ENCODE measurements around the gene COPZ2.
A peak's percentile ranks its signal among the peaks of the same experiment; 100 is the strongest.
"Not testable (repeated sequence)": the region's sequence is repeated elsewhere in the genome, so short reads cannot be mapped to it uniquely, and the experiment has no call there.

The COPZ2 gene

GRCh38 chr17:48003417-48004151 lies 34.0 kb downstream of the COPZ2 start:
- DNase-seq: no peak

DNA sequence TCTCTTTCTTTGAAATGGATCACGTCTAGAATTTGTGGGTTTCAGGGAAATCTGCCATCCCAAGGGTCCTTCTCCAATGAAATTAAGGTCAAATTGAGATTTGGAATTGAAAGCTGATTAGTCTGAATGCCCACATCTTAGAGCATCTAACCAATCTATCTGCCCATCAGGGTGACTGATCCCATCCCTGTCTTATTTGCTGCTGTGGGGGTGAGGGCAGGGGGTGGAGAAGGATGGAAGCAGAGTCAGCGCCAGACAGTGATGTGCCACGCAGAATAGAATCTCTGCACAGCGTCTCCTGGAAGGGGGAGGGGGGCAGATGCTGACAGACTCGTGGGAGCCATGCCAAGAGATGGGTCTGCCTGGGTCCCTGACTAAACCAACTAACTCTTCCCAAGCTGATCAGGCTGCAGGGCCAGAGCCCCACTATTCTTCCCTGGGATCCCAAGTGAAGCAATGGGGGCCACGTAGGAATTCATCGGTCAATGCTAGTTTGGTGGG lies 34.6 kb downstream of the COPZ2 start:
- no peak for DNase-seq

DNA sequence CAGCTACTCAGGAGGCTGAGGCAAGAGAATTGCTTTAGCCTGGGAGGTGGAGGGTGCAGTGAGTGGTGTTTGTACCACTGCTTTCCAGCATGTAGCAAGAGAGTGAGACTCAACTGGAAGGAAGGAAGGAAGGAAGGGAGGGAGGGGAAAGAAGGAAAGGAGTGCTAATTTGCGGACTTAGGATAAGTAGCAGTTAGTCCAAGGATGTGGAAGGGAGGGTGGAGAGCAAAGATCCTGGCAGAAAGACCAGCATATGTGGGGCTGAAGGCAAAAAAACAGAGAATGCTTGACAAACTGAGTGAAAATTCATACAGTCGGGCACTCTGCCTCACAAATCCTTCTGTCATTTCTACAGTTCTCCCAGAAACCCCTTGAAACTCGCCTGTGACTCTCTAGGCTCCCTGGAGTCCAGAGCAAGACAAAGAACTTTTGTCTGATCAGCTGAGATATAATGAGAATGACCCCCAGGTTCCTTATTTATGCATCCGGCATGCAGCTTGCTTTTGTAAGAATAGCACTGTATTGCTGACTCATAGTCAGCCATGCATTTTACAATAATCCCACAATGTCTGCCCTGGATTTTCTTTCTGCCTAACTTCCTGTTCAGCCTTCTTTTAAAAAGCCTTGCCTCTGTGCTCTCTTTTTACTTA lies 35.2 kb downstream of the COPZ2 start:
- DNase-seq: peak; percentile 95

- DNase-seq: not testable (repeated sequence)
Observed at GRCh38 chr17:48001657-48002056, 35.9 kb downstream of the COPZ2 start.

- peak in 1 of 2 experiments; percentile 26 for DNase-seq
Observed at GRCh38 chr17:48001197-48001596, 36.4 kb downstream of the COPZ2 start.

- no peak for DNase-seq
Observed at GRCh38 chr17:47999582-47999981, 38.0 kb downstream of the COPZ2 start.

- no peak for DNase-seq
Observed at GRCh38 chr17:47998044-47998443, 39.6 kb downstream of the COPZ2 start.

- no peak for DNase-seq
Observed at GRCh38 chr17:47997586-47997985, 40.0 kb downstream of the COPZ2 start.

DNA sequence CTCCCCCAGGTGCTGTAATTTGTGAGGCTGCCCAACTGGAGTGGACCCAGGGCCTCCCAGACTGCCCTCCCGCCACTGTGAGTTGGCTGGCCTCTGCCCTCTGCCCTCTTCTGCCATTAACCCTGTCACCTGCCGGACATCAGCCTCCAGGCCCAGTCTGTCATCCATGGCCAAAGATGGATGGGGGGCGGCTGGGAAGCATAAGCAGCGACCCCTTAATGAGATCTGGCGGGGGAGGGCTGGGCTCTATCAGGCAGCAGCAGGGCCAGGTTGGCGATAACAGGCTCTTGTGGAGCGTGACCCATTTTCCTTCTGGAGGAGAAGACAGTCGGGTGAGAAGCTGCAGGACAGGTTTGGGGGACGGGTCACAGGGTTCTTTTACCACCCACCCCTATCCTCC lies 41.4 kb downstream of the COPZ2 start:
- DNase-seq: no peak

DNA sequence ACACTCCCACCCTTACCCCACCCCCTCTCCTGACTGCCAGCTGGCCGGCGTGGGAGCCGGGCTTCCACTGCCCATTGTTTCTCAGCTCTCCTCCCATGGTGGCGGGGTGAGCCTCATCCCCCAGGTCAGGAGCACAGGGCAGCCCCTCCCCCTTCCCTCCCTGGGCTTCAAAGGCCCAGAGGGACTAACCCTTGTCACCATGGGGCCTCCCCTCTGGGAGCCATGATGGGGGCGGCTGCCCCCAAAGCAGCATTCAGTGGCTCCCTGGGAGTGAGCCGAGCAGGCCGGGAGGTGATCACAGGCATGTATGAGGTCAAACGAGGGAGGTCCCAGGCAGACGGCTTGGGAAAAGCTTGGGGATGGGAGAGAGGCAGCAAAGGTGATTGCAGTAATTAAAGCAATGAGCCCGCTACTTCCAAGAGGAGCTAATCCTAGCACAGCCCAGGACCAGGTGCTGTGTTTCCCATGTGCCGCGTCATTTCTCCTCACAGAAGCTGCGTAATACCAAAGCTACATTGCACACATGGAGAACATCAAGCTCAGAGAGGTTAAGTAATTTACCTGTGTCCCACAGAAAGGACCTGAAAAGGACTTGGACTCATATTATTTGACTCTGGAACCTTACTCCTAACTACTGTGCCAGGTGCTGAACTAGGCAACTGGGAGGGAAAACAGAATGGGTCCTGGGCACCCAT lies 42.2 kb downstream of the COPZ2 start:
- DNase-seq: no peak

GRCh38 chr17:47994724-47995123 lies 42.9 kb downstream of the COPZ2 start:
- no peak for DNase-seq

DNA sequence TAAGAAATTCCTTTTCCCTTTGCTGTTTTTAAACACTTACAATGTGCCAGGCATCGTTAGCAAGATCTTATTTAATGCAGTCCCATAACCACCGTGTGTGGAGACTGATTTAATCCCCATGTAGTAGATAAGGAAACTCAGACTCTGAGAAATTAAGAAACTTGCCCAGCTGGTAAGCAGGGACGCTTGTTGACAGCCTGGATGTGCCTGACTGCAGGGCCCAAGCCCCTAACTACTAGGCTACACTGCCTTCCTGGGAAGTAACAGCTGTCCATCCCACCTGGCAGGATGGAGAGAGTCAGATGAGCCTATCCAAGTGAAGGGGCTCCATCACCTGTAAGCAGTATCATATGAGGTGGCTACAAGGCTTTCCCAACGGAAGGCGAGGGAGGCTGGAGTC lies 43.6 kb downstream of the COPZ2 start:
- DNase-seq: no peak

DNA sequence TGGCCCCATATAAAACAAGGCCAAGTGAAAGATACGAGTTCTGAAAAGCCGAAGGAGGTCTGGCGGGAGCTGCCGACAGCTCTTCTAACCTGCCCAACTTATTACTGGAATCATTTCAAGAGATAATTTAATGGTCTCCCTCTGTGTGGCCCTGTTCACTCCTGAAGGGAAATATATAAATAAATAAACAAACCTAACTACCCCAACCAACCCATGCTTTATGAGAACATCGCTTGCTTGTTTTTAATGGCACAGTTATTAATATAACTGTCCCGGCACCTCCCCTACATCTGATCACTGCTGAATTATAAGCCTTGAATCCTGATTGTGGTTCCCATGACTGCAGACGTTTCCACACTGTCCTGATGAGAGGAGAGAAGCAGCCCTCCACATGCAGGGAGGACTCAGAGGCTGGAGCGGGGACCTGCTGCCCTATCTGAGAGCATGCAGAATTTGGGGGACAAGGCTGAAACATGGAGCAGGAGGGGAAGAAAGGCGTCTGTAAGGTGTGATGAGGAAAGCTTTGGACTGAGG lies 44.5 kb downstream of the COPZ2 start:
- no peak for DNase-seq

DNA sequence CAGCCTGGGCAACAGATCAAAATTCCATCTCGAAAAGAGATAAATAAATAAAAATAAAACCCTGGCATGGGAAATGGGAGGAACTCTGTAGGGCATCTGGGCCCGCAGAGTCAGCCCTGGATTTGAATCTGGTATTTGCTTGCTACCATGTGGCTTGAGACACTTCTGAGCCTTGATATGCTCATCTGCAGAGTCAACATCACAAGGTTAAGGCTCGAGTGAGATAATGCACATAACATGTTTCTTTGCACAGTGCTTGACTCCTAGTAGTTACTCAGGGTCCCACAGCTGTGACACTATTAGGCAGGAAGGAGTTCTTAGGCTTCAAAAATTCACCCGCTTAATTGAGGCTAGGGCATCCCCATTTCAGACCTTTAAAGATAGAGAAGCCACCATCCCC lies 45.4 kb downstream of the COPZ2 start:
- no peak for DNase-seq

DNA sequence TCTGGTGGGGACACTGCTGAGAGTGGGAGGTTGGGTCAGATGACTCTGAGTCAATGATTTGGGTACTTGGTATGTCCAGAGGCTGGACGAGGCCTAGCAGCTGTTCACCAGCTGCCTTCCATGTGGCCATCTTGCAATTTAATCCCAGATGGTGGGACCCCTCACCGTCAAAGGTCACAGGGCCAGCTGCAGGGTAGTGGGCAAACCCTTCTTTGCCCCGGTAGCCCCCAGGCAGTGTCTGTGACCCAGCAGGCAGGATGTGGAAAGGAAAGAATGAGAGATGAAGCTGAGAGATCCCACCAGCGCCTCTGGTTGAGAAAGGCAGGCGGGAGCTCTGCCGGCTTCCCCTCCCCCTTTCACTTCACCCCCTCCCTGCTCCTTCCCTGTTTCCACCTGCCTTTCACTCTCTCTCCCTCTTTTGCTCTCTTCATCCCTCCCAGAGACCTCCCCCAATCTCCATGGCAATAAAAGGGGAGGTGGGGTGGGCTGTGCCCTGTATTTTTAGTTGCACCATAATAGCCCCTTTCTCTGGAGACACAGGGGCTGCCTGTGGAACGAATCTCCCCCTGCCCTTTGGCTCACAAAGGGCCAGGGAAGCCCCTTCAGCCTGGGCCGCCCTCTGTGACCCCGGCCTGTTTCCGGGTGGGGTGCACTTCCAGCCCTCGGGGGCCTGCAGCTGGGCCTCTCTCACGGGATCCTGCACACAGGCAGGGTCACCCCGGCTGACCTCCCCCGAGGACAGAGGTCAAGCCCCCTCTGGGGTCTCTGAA lies 46.5 kb downstream of the COPZ2 start:
- DNase-seq: no peak

DNA sequence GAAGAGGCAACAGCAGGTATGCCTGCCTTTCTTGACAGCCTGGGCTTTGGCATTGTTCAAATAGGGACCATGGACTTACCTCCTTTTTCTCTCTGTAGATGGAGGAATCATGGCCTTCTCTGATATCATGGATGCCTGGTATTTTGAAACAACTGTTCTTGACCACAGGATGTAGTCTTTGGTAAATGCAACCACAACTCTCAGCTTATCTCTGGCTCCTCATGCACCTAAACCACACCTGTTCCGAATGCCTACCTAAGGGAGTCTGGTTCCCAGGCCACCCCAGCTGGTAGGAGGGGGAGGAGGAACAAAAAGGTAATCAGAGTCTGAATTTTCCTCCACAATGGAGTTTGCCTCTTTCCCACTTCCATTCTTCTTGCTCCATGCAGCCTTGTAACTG lies 47.9 kb downstream of the COPZ2 start:
- no peak for DNase-seq

- no peak for DNase-seq
Observed at GRCh38 chr17:47989159-47989558, 48.4 kb downstream of the COPZ2 start.

DNA sequence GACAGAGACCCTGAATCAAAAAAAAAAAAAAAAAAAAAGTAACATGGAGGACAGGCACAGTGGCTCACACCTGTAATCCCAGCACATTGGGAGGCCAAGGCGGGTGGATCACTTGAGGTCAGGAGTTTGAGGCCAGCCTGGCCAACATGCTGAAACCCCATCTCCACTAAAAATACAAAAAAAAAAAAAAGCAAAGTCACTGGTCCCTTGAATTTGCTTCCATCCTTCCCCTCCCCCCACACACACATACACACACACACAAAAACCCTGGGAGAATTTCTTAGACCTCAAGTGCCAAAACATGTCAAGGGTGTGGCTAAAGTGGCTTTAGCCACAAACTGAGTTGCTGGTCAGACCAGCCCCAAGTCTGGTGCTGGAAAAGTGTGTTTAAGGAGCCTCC lies 49.2 kb downstream of the COPZ2 start:
- not testable (repeated sequence) for DNase-seq

- DNase-seq: no peak
Observed at GRCh38 chr17:47987240-47987835, 50.3 kb downstream of the COPZ2 start.

GRCh38 chr17:47986520-47986919 lies 51.1 kb downstream of the COPZ2 start:
- no peak for DNase-seq

- no peak for DNase-seq
Observed at GRCh38 chr17:47983492-47984223, 53.9 kb downstream of the COPZ2 start.

Measured in AML-193 (cell line).